Fibroblast of lung (primary cell): ENCODE measurements around the gene THAP7. TPM values are rescaled to one million over a fixed set of nuclear protein-coding genes. Genes with fewer than 3 reads are reported as not detected.
A peak's percentile ranks its signal among the peaks of the same experiment; 100 is the strongest.

Source experiments
- DNase-seq, 2 donors: peaks; one replicate each; pipeline versions ENCODE4 v3.0.0 to v3.0.0-alpha.2; 2010; ENCODE audit warnings: low read depth in 2 of 2
- H2AFZ ChIP-seq: 2 replicates; pipeline ENCODE4 v1.5.1; 2012; ENCODE audit warnings: low read length, control low read depth, inconsistent platforms
- H3K27ac ChIP-seq: 2 replicates; pipeline ENCODE4 v1.5.1; 2011; ENCODE audit warnings: low read length, control low read depth; ENCODE audit not compliant: insufficient read depth
- H3K27me3 ChIP-seq: 2 replicates; pipeline ENCODE4 v1.5.1; 2011; ENCODE audit warnings: mild to moderate bottlenecking, low read length; ENCODE audit not compliant: control insufficient read depth, insufficient read depth
- H3K36me3 ChIP-seq: 2 replicates; pipeline ENCODE4 v1.5.1; 2011; ENCODE audit warnings: low read length; ENCODE audit not compliant: control insufficient read depth, insufficient read depth
- H3K4me1 ChIP-seq: 2 replicates; pipeline ENCODE4 v1.5.1; 2011; ENCODE audit warnings: low read length; ENCODE audit not compliant: control insufficient read depth, insufficient read depth; ENCODE audit errors: extremely low read depth
- H3K4me2 ChIP-seq: 2 replicates; pipeline ENCODE4 v1.5.1; 2011; ENCODE audit warnings: low read length, control low read depth; ENCODE audit not compliant: insufficient read depth; ENCODE audit errors: extremely low read depth
- H3K4me3 ChIP-seq, 4 experiments: fragments of 200-600 bp in 1 of 4; sonication (generic) in 1 of 4; replicated peaks in 1 of 4; 2 replicates each; pipeline ENCODE4 v1.5.1; 2011 to 2016; ENCODE audit warnings: low read length in 4 of 4, low read depth in 3 of 4, mild to moderate bottlenecking in 3 of 4, control low read depth in 2 of 4, inconsistent platforms in 1 of 4, mixed read lengths in 1 of 4; ENCODE audit not compliant: insufficient read depth in 1 of 4; ENCODE audit errors: control extremely low read depth in 1 of 4
- H3K79me2 ChIP-seq: 2 replicates; pipeline ENCODE4 v1.5.1; 2012; ENCODE audit warnings: mild to moderate bottlenecking, low read length, inconsistent platforms; ENCODE audit not compliant: control insufficient read depth, insufficient read depth
- H3K9ac ChIP-seq: 2 replicates; pipeline ENCODE4 v1.5.1; 2011; ENCODE audit warnings: mild to moderate bottlenecking, low read length, control low read depth; ENCODE audit not compliant: insufficient read depth
- H3K9me3 ChIP-seq: 2 replicates; pipeline ENCODE4 v1.5.1; 2012; ENCODE audit warnings: low read depth, low read length; ENCODE audit not compliant: control insufficient read depth, insufficient read depth
- H4K20me1 ChIP-seq: 2 replicates; pipeline ENCODE4 v1.5.1; 2011; ENCODE audit warnings: low read length; ENCODE audit not compliant: control insufficient read depth, insufficient read depth; ENCODE audit errors: extremely low read depth
- CTCF ChIP-seq, 2 donors: IDR thresholded peaks in 1 of 2; conservative IDR thresholded peaks in 1 of 2; 1 replicate in 1 of 2; 2 replicates in 1 of 2; pipeline ENCODE4 v1.5.1; 2011 to 2012; ENCODE audit warnings: low read length in 2 of 2, control low read depth in 1 of 2, inconsistent platforms in 1 of 2, low read depth in 1 of 2, mild to moderate bottlenecking in 1 of 2
- EZH2 ChIP-seq: IDR thresholded peaks from 2 replicates; pipeline ENCODE4 v1.5.1; 2012; ENCODE audit warnings: low read length, control low read depth, mild to moderate bottlenecking; ENCODE audit errors: missing control alignments
- polyA plus RNA-seq, 2 donors: library from polyadenylated mRNA; depleted of rRNA in 1 of 2; stranded (reverse) in 1 of 2; unstranded in 1 of 2; fragments of >200 nt; gene quantifications; 2 replicates each; pipeline ENCODE4 v1.2.1, GENCODE V29; 2011 to 2012; ENCODE audit warnings: missing spikeins in 1 of 2
- total RNA-seq: library from RNA; depleted of rRNA; stranded (reverse); fragments of >200 nt; gene quantifications from 2 replicates; pipeline ENCODE4 v1.2.1, GENCODE V29; 2014

The THAP7 gene
- total and polyA plus RNA-seq, 2 donors (not counting 1 experiment from before 2014, with no cell fraction given) = 15.7 to 26.3 TPM

GRCh38 chr22:20964090-20964798 is 37.7 kb downstream of the THAP7 start:
- Histone ChIP-seq H3K4me2 (peak overlapping the region; percentile 68), H3K9ac (no peak overlapping the region), H2AFZ (no peak overlapping the region), H4K20me1 (no peaks in the 10 kb centered on the region), H3K9me3 (no peaks in the 10 kb centered on the region), H3K4me1 (no peaks in the 10 kb centered on the region), H3K4me3 (peak overlapping the region in 2 of 4 experiments; percentile 22 to 40), H3K79me2 (no peaks in the 10 kb centered on the region), H3K27ac (no peak overlapping the region), H3K27me3 (peaks cover 5% of the 10 kb centered on the region), H3K36me3 (no peaks in the 10 kb centered on the region)
- TF ChIP-seq EZH2 = peak; percentile 68
- TF ChIP-seq CTCF (conservative IDR thresholded peaks at IDR 0.05 in 1 of 2, IDR thresholded peaks at IDR 0.05 in 1 of 2; ENCODE audit: low read depth in 1 of 2, low read length in 2 of 2) = no peak
- DNase-seq = no peak

- H3K27me3 ChIP-seq = peaks cover 5% of the 10 kb centered on the region
- H3K27ac ChIP-seq = no peak overlapping the region
- no peaks in the 10 kb centered on the region for H4K20me1 ChIP-seq
- H3K4me2 ChIP-seq = no peak overlapping the region
- TF ChIP-seq EZH2 (no peak), CTCF (conservative IDR thresholded peaks at IDR 0.05 in 1 of 2, IDR thresholded peaks at IDR 0.05 in 1 of 2; ENCODE audit: low read depth in 1 of 2, low read length in 2 of 2) (no peak)
- H3K9ac ChIP-seq = no peak overlapping the region
- no peaks in the 10 kb centered on the region for H3K79me2 ChIP-seq
- no peaks in the 10 kb centered on the region for H3K4me1 ChIP-seq
- H3K36me3 ChIP-seq = no peaks in the 10 kb centered on the region
- H3K4me3 ChIP-seq = no peak overlapping the region
- H3K9me3 ChIP-seq = no peaks in the 10 kb centered on the region
- H2AFZ ChIP-seq = no peak overlapping the region
- no peak for DNase-seq
These were observed 38.5 kb downstream of the THAP7 start for GRCh38 chr22:20963201-20964052.

- TF ChIP-seq EZH2 (no peak), CTCF (conservative IDR thresholded peaks at IDR 0.05 in 1 of 2, IDR thresholded peaks at IDR 0.05 in 1 of 2; ENCODE audit: low read depth in 1 of 2, low read length in 2 of 2) (no peak)
- H3K9ac ChIP-seq = no peak overlapping the region
- no peaks in the 10 kb centered on the region for H3K79me2 ChIP-seq
- no peak overlapping the region for H3K4me2 ChIP-seq
- no peaks in the 10 kb centered on the region for H3K9me3 ChIP-seq
- no peak for DNase-seq
- no peaks in the 10 kb centered on the region for H4K20me1 ChIP-seq
- no peak overlapping the region for H3K27ac ChIP-seq
- no peaks in the 10 kb centered on the region for H3K36me3 ChIP-seq
- H3K4me3 ChIP-seq = no peak overlapping the region
- H3K27me3 ChIP-seq = peaks cover 5% of the 10 kb centered on the region
- no peak overlapping the region for H2AFZ ChIP-seq
- H3K4me1 ChIP-seq = no peaks in the 10 kb centered on the region
These were observed 39.4 kb downstream of the THAP7 start for GRCh38 chr22:20962491-20962945.
